ENCODE data around the gene DOCK7. TPM values are rescaled to one million over a fixed set of nuclear protein-coding genes. Genes with fewer than 3 reads are reported as not detected.
"Not testable (repeated sequence)": the region's sequence is repeated elsewhere in the genome, so short reads cannot be mapped to it uniquely, and the experiment has no call there.

DOCK7 gene
- total RNA-seq, 1 donor from 2014 or later, result 36.5 TPM

GRCh38 chr1:62688687-62689085, 500 bp upstream of the DOCK7 start:
- H3K27ac ChIP-seq, result peak overlapping the region; percentile 73
- no peak for DNase-seq
- no peak for TF ChIP-seq CTCF (IDR thresholded peaks at IDR 0.05)
- H3K9me3 ChIP-seq, result no peaks in the 10 kb centered on the region
- intact Hi-C loops (cut with DNase I), result no loop called here
- no peaks in the 10 kb centered on the region for H3K27me3 ChIP-seq (ENCODE audit: low read depth)
- H3K36me3 ChIP-seq, result no peaks in the 10 kb centered on the region
- H3K4me1 ChIP-seq, result peaks cover 39% of the 10 kb centered on the region
- peak overlapping the region; percentile 70 for H3K4me3 ChIP-seq
- ATAC-seq, result peak in 1 of 2 donors; percentile 1

GRCh38 chr1:62687421-62687902, 724 bp downstream of the DOCK7 start:
- no peaks in the 10 kb centered on the region for H3K9me3 ChIP-seq
- no peak for DNase-seq
- ATAC-seq, result peak; percentile 53 to 54
- H3K4me1 ChIP-seq, result peaks cover 39% of the 10 kb centered on the region
- intact Hi-C loops (cut with DNase I), result no loop called here
- no peaks in the 10 kb centered on the region for H3K36me3 ChIP-seq
- H3K27ac ChIP-seq, result peak overlapping the region; percentile 73
- peak overlapping the region; percentile 70 for H3K4me3 ChIP-seq
- no peak for TF ChIP-seq CTCF (IDR thresholded peaks at IDR 0.05)
- no peaks in the 10 kb centered on the region for H3K27me3 ChIP-seq (ENCODE audit: low read depth)

GRCh38 chr1:62686822-62687221, 1.4 kb downstream of the DOCK7 start:
- intact Hi-C loops (cut with DNase I), result no loop called here
- DNase-seq, result no peak
- peaks cover 39% of the 10 kb centered on the region for H3K4me1 ChIP-seq
- H3K27ac ChIP-seq, result no peak overlapping the region
- H3K27me3 ChIP-seq (ENCODE audit: low read depth), result no peaks in the 10 kb centered on the region
- peak overlapping the region; percentile 70 for H3K4me3 ChIP-seq
- no peaks in the 10 kb centered on the region for H3K36me3 ChIP-seq
- no peak for TF ChIP-seq CTCF (IDR thresholded peaks at IDR 0.05)
- no peaks in the 10 kb centered on the region for H3K9me3 ChIP-seq
- ATAC-seq, result no peak

- no peak for TF ChIP-seq CTCF (IDR thresholded peaks at IDR 0.05)
- Histone ChIP-seq H3K4me1 (peaks cover 38% of the 10 kb centered on the region), H3K27me3 (ENCODE audit: low read depth) (no peaks in the 10 kb centered on the region), H3K36me3 (no peaks in the 10 kb centered on the region), H3K4me3 (no peak overlapping the region), H3K27ac (no peak overlapping the region), H3K9me3 (no peaks in the 10 kb centered on the region)
- DNase-seq (no peak), ATAC-seq (no peak)
- intact Hi-C loops (cut with DNase I), result no loop called here
Observed at GRCh38 chr1:62685431-62685859, 2.7 kb downstream of the DOCK7 start.

GRCh38 chr1:62682531-62682930, 5.7 kb downstream of the DOCK7 start:
- Histone ChIP-seq H3K27ac (no peak overlapping the region), H3K9me3 (no peaks in the 10 kb centered on the region)

GRCh38 chr1:62680992-62681391, 7.2 kb downstream of the DOCK7 start:
- H3K36me3 ChIP-seq; intact Hi-C loops (cut with DNase I); H3K4me3 ChIP-seq; ATAC-seq; H3K27ac ChIP-seq; DNase-seq; H3K27me3 ChIP-seq (ENCODE audit: low read depth); H3K9me3 ChIP-seq: not testable (repeated sequence)
- peaks cover 16% of the 10 kb centered on the region for H3K4me1 ChIP-seq

More at GRCh38 chr1:62682531-62682930, 5.7 kb downstream of the DOCK7 start:
- no peak overlapping the region for H3K4me3 ChIP-seq
- no peak for TF ChIP-seq CTCF (IDR thresholded peaks at IDR 0.05)
- H3K27me3 ChIP-seq (ENCODE audit: low read depth), result no peaks in the 10 kb centered on the region
- peaks cover 20% of the 10 kb centered on the region for H3K4me1 ChIP-seq
- no peak for ATAC-seq
- H3K36me3 ChIP-seq, result no peaks in the 10 kb centered on the region
- intact Hi-C loops (cut with DNase I), result no loop called here
- DNase-seq, result no peak

- H3K27ac ChIP-seq; H3K4me1 ChIP-seq; H3K36me3 ChIP-seq; intact Hi-C loops (cut with DNase I); H3K9me3 ChIP-seq; DNase-seq; H3K4me3 ChIP-seq; H3K27me3 ChIP-seq (ENCODE audit: low read depth); ATAC-seq: not testable (repeated sequence)
Observed at GRCh38 chr1:62677822-62678221, 10.4 kb downstream of the DOCK7 start.
